Left cardiac atrium (tissue), 4 donors: ENCODE data around the gene CSN2. TPM values are rescaled to one million over a fixed set of nuclear protein-coding genes. Genes with fewer than 3 reads are reported as not detected.
"Not testable (repeated sequence)": the region's sequence is repeated elsewhere in the genome, so short reads cannot be mapped to it uniquely, and the experiment has no call there.

ENCODE experiments used
- ATAC-seq, 2 donors: fragments of 200-7000 bp; cut with Tn5 transposase; one replicate each; pipeline ENCODE4 v1.9.1; 2020; ENCODE audit warnings: mild to moderate bottlenecking in 2 of 2, moderate library complexity in 2 of 2
- DNase-seq: peaks from one replicate; pipeline ENCODE4 v3.0.0-alpha.2; 2020
- intact Hi-C, 2 donors: fragments of 100-400 bp; cut with DNase I; formaldehyde crosslinking; loops; one replicate each; pipeline versions ENCODE4 v1.14.1 to v1.15.1; 2022 to 2023
- long read RNA-seq: library from polyadenylated mRNA; unstranded; transcript quantifications from one replicate; pipeline ENCODE4 v2.0.0, GENCODE V29; 2021
- total RNA-seq, 2 donors: library from RNA; stranded (reverse); fragmentation: NEBNext Ultra II Directional; extraction: Animal tissue kit (Norgen Biotek cat#: 25700); gene quantifications; one replicate each; pipeline ENCODE4 v1.2.1, GENCODE V29; 2021
- donor health status: DM: no; HTN: yes; CAD: no.
- donor health status: DM: no; HTN: yes; CAD: no; lungs with severe emphysema.
- donor health status: DM: yes; HTN: yes; CAD: no.
- donor health status: Dilated cardiomyopathy.

Gene CSN2
- total RNA-seq = not detected
- long read RNA-seq = 0 reads

DNA sequence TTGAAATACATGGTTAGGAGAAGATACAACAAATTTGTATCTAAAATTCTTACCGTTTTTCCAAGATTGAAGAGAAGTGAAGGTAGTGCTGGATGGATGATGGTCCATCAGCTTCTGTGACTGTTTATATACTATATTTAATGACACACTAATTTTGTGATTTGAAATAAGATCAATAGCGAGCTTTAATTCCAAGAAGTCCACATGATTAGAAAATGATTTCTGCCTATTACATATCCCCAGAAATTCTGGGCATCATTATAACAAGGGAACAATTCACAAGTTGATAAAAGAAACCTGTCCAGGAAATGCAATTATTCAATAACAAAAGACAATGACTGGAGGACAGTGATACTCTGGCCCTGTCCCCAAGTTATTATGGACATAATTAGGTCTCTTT, at the start of gene CSN2:
Gene CSN2 (minus strand): TSS at position 101 of the 400 bp plus-strand sequence. CDS start 4,733 bp downstream, outside the sequence.
- no peak for ATAC-seq
- intact Hi-C loops = no loop called here

GRCh38 chr4:70008771-70009170, 43.2 kb upstream of the CSN2 start:
- no peak for ATAC-seq
- DNase-seq = no peak
- intact Hi-C loops = no loop called here

More for the DNA sequence above, at the start of gene CSN2:
- DNase-seq = no peak

- ATAC-seq (no peak), DNase-seq (no peak)
- intact Hi-C loops = no loop called here
Measured at GRCh38 chr4:70002507-70002906, 37.0 kb upstream of the CSN2 start.

DNA sequence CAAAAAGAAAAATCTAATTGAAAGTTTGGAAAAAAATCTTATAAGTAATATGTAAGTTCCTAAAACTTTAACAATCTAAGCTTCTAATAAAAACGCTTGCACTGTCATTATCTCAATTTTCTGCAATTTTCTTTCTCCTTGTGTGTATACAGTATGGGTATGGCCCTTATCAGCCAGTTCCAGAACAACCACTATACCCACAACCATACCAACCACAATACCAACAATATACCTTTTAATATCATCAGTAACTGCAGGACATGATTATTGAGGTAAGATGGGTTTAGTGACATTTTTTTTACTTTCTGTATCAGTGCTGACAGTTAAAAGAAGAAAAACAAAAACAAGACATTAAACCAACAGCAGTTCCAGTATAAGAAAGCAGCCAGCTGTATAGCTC, 35.2 kb upstream of the CSN2 start:
- intact Hi-C loops = no loop called here
- DNase-seq (no peak), ATAC-seq (no peak)

GRCh38 chr4:69999420-69999819, 33.9 kb upstream of the CSN2 start:
- no peak for ATAC-seq
- intact Hi-C loops = no loop called here
- no peak for DNase-seq

DNA sequence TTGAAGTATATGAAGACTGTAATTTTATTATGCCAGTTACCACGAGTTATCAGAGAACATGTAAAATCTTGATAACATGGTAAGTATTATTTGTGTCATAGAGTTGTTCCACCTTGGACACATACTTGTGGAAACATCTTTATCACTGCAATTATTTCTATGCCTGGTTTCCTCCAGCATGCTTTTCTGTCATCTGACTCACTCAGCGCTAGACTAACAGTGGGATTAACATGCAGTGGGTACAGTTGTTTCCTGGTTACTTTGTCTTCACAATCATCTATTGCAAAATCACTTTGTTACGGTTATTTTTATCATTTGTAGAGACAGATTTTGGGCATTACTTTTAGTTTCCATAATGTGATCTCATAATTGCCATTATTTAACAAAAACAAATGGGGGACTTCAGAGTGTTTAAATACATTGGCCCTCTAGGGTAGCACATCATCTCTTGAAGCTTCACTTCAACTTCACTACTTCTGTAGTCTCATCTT, 30.0 kb upstream of the CSN2 start, which contains the start of gene STATH:
Gene STATH (plus strand): TSS at position 441 of the 491 bp plus-strand sequence. CDS start 2,472 bp downstream, outside the sequence.
- intact Hi-C loops = no loop called here
- no peak for ATAC-seq
- DNase-seq = no peak

GRCh38 chr4:69994782-69995181, 29.3 kb upstream of the CSN2 start:
- intact Hi-C loops = no loop called here
- ATAC-seq (no peak), DNase-seq (no peak)

GRCh38 chr4:69991016-69991415, 25.5 kb upstream of the CSN2 start:
- intact Hi-C loops = no loop called here

GRCh38 chr4:69986663-69987062, 21.1 kb upstream of the CSN2 start:
- ATAC-seq = no peak
- DNase-seq = no peak
- intact Hi-C loops = no loop called here

More at GRCh38 chr4:69991016-69991415, 25.5 kb upstream of the CSN2 start:
- DNase-seq (no peak), ATAC-seq (no peak)

DNA sequence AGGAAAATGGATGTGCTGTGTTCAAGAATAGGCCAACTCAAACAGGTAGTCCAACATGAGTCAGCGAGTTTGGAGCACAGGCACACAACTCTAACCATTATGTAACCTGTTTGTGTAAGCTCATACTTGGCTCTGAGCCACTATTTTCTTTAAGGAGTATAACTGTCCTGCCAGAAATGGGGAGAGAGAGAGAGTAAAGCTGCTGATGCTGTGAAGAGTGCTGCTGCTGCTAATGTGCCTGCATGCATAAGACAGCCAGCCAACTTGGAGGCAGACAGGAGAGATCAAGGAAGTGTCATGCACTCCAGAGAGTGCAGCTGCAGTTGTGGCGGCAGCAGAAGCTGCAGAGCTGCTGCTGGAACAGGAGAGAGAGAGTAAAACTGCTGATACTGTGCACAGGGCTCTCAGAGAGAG, 18.5 kb upstream of the CSN2 start:
- ATAC-seq = peak; percentile 19 to 76
- no peak for DNase-seq
- intact Hi-C loops = no loop called here

DNA sequence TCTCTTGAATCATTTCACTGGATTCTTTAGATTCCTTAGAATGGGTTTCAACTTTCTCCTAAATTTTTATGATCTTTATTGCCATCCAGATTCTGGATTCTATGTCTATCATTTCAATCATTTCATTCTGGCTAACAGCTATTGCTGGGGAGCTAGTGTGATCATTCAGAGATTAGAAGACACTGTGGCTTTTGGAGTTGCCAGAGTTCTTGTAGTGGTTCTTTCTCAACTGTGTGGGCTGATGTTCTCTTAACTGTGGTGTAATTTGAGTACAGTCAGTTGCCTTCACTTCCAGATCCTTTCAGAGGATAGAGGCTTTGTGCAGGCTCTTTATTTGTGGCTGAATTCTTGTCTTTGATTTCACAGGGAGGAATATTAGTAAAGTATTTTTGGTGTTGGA, 12.1 kb upstream of the CSN2 start:
- no peak for ATAC-seq
- intact Hi-C loops = no loop called here
- DNase-seq = no peak

GRCh38 chr4:69974631-69975030, 9.1 kb upstream of the CSN2 start:
- ATAC-seq = no peak
- no peak for DNase-seq
- intact Hi-C loops = no loop called here

GRCh38 chr4:69970071-69970470, 4.5 kb upstream of the CSN2 start:
- no peak for ATAC-seq
- DNase-seq = no peak
- intact Hi-C loops = no loop called here

- ATAC-seq (no peak), DNase-seq (no peak)
Measured at GRCh38 chr4:69957209-69957608, 8.3 kb downstream of the CSN2 start.

DNA sequence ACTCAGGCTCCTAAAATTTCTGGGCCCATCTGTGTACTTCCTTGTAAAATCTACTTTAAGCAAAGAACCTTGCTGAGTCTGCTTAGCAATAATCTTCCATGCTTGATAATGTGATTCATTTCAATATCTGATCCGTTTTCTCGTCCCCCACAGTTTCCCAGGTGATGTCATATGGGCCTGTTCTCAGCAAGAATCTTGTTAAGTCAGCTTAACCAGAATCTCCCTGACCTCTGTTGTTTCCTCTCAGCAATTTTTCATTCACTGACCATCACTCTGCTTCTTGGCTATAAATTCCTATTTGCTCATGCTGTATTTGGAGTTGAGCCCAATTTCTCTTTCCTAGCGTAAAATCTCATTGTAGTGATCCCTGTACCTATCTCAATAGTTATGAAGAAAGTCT, 13.9 kb downstream of the CSN2 start:
- no peak for ATAC-seq
- DNase-seq = no peak
- intact Hi-C loops = no loop called here

More at GRCh38 chr4:69957209-69957608, 8.3 kb downstream of the CSN2 start:
- intact Hi-C loops = no loop called here

DNA sequence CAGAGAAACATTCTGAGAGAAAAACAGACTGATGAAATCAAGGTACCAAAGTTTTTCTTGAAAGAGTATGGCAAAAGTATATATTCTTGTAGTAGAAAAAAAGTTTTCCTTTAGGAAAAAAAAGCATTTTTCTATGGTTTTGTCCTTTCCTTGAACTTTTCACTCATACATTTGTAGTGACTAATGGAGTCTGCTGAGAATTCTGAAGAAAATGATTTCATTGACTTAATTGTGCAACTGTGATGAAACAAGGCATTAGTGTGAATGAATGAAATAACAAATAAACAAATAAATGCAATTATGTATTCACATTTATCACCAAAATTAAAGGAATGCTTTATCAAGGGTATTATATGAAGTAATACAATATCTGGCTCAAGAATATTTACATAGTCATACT, 29.0 kb downstream of the CSN2 start:
- no peak for ATAC-seq
- intact Hi-C loops = no loop called here
- no peak for DNase-seq

DNA sequence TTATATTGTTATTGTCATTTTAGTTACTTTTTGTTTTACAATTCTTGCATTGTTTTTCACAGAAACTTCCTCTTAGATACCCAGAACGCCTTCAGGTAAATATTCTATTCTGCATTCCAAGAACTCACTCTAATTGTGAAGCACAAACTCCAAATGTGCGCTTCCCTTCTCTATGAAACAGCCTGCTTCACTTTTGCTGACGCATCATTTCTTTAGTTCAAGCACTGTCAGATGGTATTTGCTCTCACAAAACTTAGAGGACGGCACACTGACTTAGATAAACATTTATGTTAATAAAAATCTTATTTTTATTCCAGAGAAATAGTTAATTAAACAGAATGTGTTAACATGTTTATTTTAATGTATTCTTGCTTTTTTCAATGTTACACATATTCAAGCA, 31.4 kb downstream of the CSN2 start:
- intact Hi-C loops = no loop called here
- ATAC-seq (no peak), DNase-seq (no peak)

- DNase-seq = no peak
- ATAC-seq = no peak
- intact Hi-C loops = no loop called here
Measured at GRCh38 chr4:69930768-69931167, 34.8 kb downstream of the CSN2 start, which contains the start of gene CSN1S1. CSN1S1 (plus strand) TSS chr4:69931068; CDS start chr4:69932556, 1,488 bp downstream.

- ATAC-seq, intact Hi-C loops: not testable (repeated sequence)
- DNase-seq = peak; percentile 11
Measured at GRCh38 chr4:69923782-69924410, 41.6 kb downstream of the CSN2 start.

DNA sequence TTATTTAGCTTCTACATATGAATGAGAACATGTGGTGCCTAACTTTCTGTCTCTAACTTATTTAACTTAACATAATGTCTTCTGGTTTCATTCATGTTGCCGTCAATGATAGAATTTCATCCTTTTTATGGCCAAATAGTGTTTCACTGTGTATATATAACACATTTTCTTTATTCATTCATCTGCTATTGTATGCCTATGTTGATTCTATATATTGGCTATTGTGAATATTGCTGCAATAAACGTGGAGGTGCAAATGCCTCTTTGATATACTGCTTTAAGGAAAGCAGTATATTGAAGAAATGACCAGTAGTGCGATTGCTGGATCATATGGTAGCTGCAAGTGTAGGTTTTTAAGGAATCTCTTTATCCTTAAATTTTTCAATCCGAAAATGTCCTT, 44.7 kb downstream of the CSN2 start:
- ATAC-seq (no peak), DNase-seq (no peak)

More for the DNA sequence above, 44.7 kb downstream of the CSN2 start:
- intact Hi-C loops = no loop called here
